H1 (cell line): ENCODE data around the gene SNX13. TPM values are rescaled to one million over a fixed set of nuclear protein-coding genes. Genes with fewer than 3 reads are reported as not detected.

Experiments
- ATF3 ChIP-seq: IDR thresholded peaks from 2 replicates; pipeline ENCODE4 v1.6.1; 2011; ENCODE audit warnings: low read depth, mild to moderate bottlenecking, low read length; ENCODE audit not compliant: insufficient read depth
- CBX8 ChIP-seq: fragments of 300-800, 300-1000 bp; sonication (generic); IDR thresholded peaks from 2 replicates; pipeline ENCODE4 v1.7.1; 2016; ENCODE audit warnings: low read depth, low read length, borderline replicate concordance
- CHD7 ChIP-seq: fragments of 300-600 bp; sonication (generic); IDR thresholded peaks from 2 replicates; pipeline ENCODE4 v1.7.1; 2012; ENCODE audit warnings: low read length, moderate library complexity, mild to moderate bottlenecking, inconsistent platforms; ENCODE audit not compliant: insufficient replicate concordance
- CREB1 ChIP-seq: IDR thresholded peaks from 2 replicates; pipeline ENCODE4 v1.6.1; 2012; ENCODE audit warnings: inconsistent platforms
- GTF2F1 ChIP-seq: IDR thresholded peaks from 2 replicates; pipeline ENCODE4 v1.6.1; 2012; ENCODE audit warnings: low read depth, low read length, improper control_type of control experiment, borderline replicate concordance
- HDAC6 ChIP-seq: IDR thresholded peaks from one replicate; pipeline ENCODE4 v1.7.1; 2012; ENCODE audit warnings: low read depth, mild to moderate bottlenecking, inconsistent platforms, low read length, moderate library complexity
- JUND ChIP-seq: IDR thresholded peaks from 2 replicates; pipeline ENCODE4 v1.6.1; 2011; ENCODE audit warnings: mild to moderate bottlenecking, improper control_type of control experiment, low read length
- SIRT6 ChIP-seq: IDR thresholded peaks from one replicate; pipeline ENCODE4 v1.7.1; 2012; ENCODE audit warnings: low read length, inconsistent platforms
- polyA plus RNA-seq, 7 experiments: library from polyadenylated mRNA; depleted of rRNA in 3 of 7; stranded (reverse) in 5 of 7; unstranded in 2 of 7; fragments of >200 nt in 5 of 7; fragments of 200-250 nt in 2 of 7; gene quantifications; 1 replicate in 5 of 7; 2 replicates in 1 of 7; 4 replicates in 1 of 7; pipeline versions ENCODE4 v1.2.1 to v1.2.3, GENCODE V29; 2011 to 2013; ENCODE audit warnings: missing spikeins in 2 of 7, mixed read lengths in 2 of 7
- total RNA-seq: library from RNA; stranded (reverse); fragmentation: NEBNext Ultra II Directional; extraction: Animal tissue kit (Norgen Biotek cat#: 25700); gene quantifications from 2 replicates; pipeline ENCODE4 v1.2.1, GENCODE V29; 2021

SNX13 gene
- total and polyA plus RNA-seq, 2 of the 8 experiments (the other 6 are each of a cell fraction or from before 2014, with no cell fraction given), result 5.5 to 27.4 TPM

GRCh38 chr7:17779381-17779780, 160.9 kb downstream of the SNX13 start (continued):
- TF ChIP-seq CHD7 (no peak), CBX8 (no peak), CREB1 (no peak), GTF2F1 (no peak), ATF3 (no peak), JUND (no peak), HDAC6 (no peak), SIRT6 (no peak)
